ENCODE data around the gene STAT5B.
"Not testable (repeated sequence)": the region's sequence is repeated elsewhere in the genome, so short reads cannot be mapped to it uniquely, and the experiment has no call there.

The STAT5B gene

GRCh38 chr17:42244116-42244515 lies 32.1 kb downstream of the STAT5B start:
- not testable (repeated sequence) for H3K4me3 ChIP-seq (ENCODE audit: low read depth, low read length); H3K27me3 ChIP-seq (ENCODE audit: control insufficient read depth, insufficient read depth, low read length); H3K4me1 ChIP-seq (ENCODE audit: control insufficient read depth, insufficient read depth, low read length); H3K27ac ChIP-seq (ENCODE audit: low read depth, low read length); H3K9ac ChIP-seq (ENCODE audit: low read depth, low read length); H3K9me3 ChIP-seq (ENCODE audit: control insufficient read depth, insufficient read depth, low read length); H3K36me3 ChIP-seq (ENCODE audit: control insufficient read depth, insufficient read depth, low read length)

- no peaks in the 10 kb centered on the region for H3K36me3 ChIP-seq (ENCODE audit: control insufficient read depth, insufficient read depth, low read length)
- no peaks in the 10 kb centered on the region for H3K9me3 ChIP-seq (ENCODE audit: control insufficient read depth, insufficient read depth, low read length)
- no peaks in the 10 kb centered on the region; the same call in 1 of the 2 replicates for H3K4me1 ChIP-seq (ENCODE audit: control insufficient read depth, insufficient read depth, low read length)
- no peak overlapping the region for H3K9ac ChIP-seq (ENCODE audit: low read depth, low read length)
- no peak overlapping the region for H3K27ac ChIP-seq (ENCODE audit: low read depth, low read length)
- no peak overlapping the region for H3K4me3 ChIP-seq (ENCODE audit: low read depth, low read length)
- H3K27me3 ChIP-seq (ENCODE audit: control insufficient read depth, insufficient read depth, low read length): no peaks in the 10 kb centered on the region
These were observed 32.7 kb downstream of the STAT5B start for GRCh38 chr17:42243493-42243982.

GRCh38 chr17:42241871-42242270 lies 34.3 kb downstream of the STAT5B start:
- Histone ChIP-seq H3K4me1 (ENCODE audit: control insufficient read depth, insufficient read depth, low read length) (no peaks in the 10 kb centered on the region; the same call in 1 of the 2 replicates), H3K9ac (ENCODE audit: low read depth, low read length) (no peak overlapping the region), H3K9me3 (ENCODE audit: control insufficient read depth, insufficient read depth, low read length) (no peaks in the 10 kb centered on the region), H3K27me3 (ENCODE audit: control insufficient read depth, insufficient read depth, low read length) (no peaks in the 10 kb centered on the region), H3K4me3 (ENCODE audit: low read depth, low read length) (no peak overlapping the region), H3K27ac (ENCODE audit: low read depth, low read length) (no peak overlapping the region), H3K36me3 (ENCODE audit: control insufficient read depth, insufficient read depth, low read length) (no peaks in the 10 kb centered on the region)

DNA sequence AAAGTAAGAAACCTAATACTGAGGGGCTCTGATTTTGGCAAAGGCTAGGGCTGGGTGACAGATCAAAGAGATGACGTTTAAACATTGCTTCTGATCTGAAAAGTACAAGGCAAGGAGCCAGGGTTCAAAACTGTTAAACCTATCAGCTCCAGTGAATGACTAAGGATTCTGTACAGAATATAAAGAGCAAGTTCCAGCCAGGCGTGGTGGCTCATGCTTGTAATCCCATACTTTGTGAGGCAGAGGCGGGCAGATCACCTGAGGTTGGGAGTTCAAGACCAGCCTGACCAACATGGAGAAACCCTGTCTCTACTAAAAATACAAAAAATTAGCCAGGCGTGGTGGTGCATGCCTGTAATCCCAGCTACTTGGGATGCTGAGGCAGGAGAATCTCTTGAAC lies 35.3 kb downstream of the STAT5B start:
- not testable (repeated sequence) for H3K36me3 ChIP-seq (ENCODE audit: control insufficient read depth, insufficient read depth, low read length); H3K9me3 ChIP-seq (ENCODE audit: control insufficient read depth, insufficient read depth, low read length); H3K9ac ChIP-seq (ENCODE audit: low read depth, low read length); H3K27ac ChIP-seq (ENCODE audit: low read depth, low read length); H3K27me3 ChIP-seq (ENCODE audit: control insufficient read depth, insufficient read depth, low read length); H3K4me1 ChIP-seq (ENCODE audit: control insufficient read depth, insufficient read depth, low read length); H3K4me3 ChIP-seq (ENCODE audit: low read depth, low read length)

- Histone ChIP-seq H3K27ac (ENCODE audit: low read depth, low read length) (no peak overlapping the region), H3K4me3 (ENCODE audit: low read depth, low read length) (no peak overlapping the region), H3K4me1 (ENCODE audit: control insufficient read depth, insufficient read depth, low read length) (no peaks in the 10 kb centered on the region), H3K9me3 (ENCODE audit: control insufficient read depth, insufficient read depth, low read length) (no peaks in the 10 kb centered on the region), H3K9ac (ENCODE audit: low read depth, low read length) (no peak overlapping the region), H3K27me3 (ENCODE audit: control insufficient read depth, insufficient read depth, low read length) (no peaks in the 10 kb centered on the region), H3K36me3 (ENCODE audit: control insufficient read depth, insufficient read depth, low read length) (no peaks in the 10 kb centered on the region)
These were observed 36.0 kb downstream of the STAT5B start for GRCh38 chr17:42240201-42240600.

- not testable (repeated sequence) for H3K9me3 ChIP-seq (ENCODE audit: control insufficient read depth, insufficient read depth, low read length); H3K27me3 ChIP-seq (ENCODE audit: control insufficient read depth, insufficient read depth, low read length); H3K36me3 ChIP-seq (ENCODE audit: control insufficient read depth, insufficient read depth, low read length); H3K27ac ChIP-seq (ENCODE audit: low read depth, low read length); H3K4me3 ChIP-seq (ENCODE audit: low read depth, low read length); H3K9ac ChIP-seq (ENCODE audit: low read depth, low read length); H3K4me1 ChIP-seq (ENCODE audit: control insufficient read depth, insufficient read depth, low read length)
These were observed 36.6 kb downstream of the STAT5B start for GRCh38 chr17:42239576-42239975.

DNA sequence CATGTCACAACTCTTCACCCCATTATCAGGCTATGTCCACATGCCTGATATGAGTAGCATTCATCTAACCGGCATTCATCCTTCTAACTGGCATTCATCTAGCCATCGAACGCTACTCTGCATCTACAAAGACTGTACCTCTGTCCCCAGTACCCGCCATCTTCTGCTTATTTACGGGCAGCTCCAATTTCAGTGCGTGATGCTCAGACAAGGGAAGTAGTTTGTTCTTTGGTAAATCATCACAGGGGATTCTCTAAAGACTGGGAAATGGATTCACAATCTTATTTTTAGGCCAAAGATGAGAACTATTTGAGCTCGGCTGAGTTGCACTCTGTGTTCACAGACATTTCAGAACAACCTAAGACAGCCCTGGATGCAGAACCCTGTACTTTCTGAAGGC lies 39.4 kb downstream of the STAT5B start:
- Histone ChIP-seq H3K4me3 (ENCODE audit: low read depth, low read length) (no peak overlapping the region), H3K36me3 (ENCODE audit: control insufficient read depth, insufficient read depth, low read length) (no peaks in the 10 kb centered on the region), H3K27me3 (ENCODE audit: control insufficient read depth, insufficient read depth, low read length) (no peaks in the 10 kb centered on the region), H3K4me1 (ENCODE audit: control insufficient read depth, insufficient read depth, low read length) (no peaks in the 10 kb centered on the region), H3K9me3 (ENCODE audit: control insufficient read depth, insufficient read depth, low read length) (no peaks in the 10 kb centered on the region), H3K9ac (ENCODE audit: low read depth, low read length) (no peak overlapping the region), H3K27ac (ENCODE audit: low read depth, low read length) (no peak overlapping the region)

DNA sequence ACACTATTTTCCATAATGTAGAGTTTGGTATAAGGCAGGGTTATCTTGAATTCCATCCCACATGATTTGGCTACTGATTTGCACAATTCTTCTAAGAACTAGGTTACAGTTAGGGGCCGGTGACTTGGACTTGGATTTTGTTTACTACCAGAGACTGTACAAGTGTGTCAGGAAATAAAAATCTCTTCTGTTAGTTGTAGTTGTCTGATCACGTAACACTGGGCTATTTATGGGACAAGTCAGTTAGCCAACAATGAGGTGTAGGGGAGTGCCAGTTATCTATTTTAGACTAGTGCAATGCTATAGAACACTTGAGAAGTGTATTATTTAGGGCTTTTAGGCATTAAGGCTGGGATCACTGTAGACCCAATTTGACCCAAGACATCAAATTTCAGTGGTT lies 42.2 kb downstream of the STAT5B start:
- H3K4me3 ChIP-seq (ENCODE audit: low read depth, low read length): no peak overlapping the region
- no peaks in the 10 kb centered on the region for H3K27me3 ChIP-seq (ENCODE audit: control insufficient read depth, insufficient read depth, low read length)
- H3K36me3 ChIP-seq (ENCODE audit: control insufficient read depth, insufficient read depth, low read length): 0 out of 2 replicates have a peak, but pooled peaks cover 2% of the 10 kb centered on the region
- no peak overlapping the region for H3K27ac ChIP-seq (ENCODE audit: low read depth, low read length)
- H3K4me1 ChIP-seq (ENCODE audit: control insufficient read depth, insufficient read depth, low read length): no peaks in the 10 kb centered on the region
- H3K9me3 ChIP-seq (ENCODE audit: control insufficient read depth, insufficient read depth, low read length): no peaks in the 10 kb centered on the region
- H3K9ac ChIP-seq (ENCODE audit: low read depth, low read length): no peak overlapping the region

- Histone ChIP-seq H3K9ac (ENCODE audit: low read depth, low read length) (no peak overlapping the region), H3K9me3 (ENCODE audit: control insufficient read depth, insufficient read depth, low read length) (no peaks in the 10 kb centered on the region), H3K4me3 (ENCODE audit: low read depth, low read length) (no peak overlapping the region), H3K27me3 (ENCODE audit: control insufficient read depth, insufficient read depth, low read length) (no peaks in the 10 kb centered on the region), H3K36me3 (ENCODE audit: control insufficient read depth, insufficient read depth, low read length) (0 out of 2 replicates have a peak, but pooled peaks cover 2% of the 10 kb centered on the region), H3K4me1 (ENCODE audit: control insufficient read depth, insufficient read depth, low read length) (no peaks in the 10 kb centered on the region), H3K27ac (ENCODE audit: low read depth, low read length) (no peak overlapping the region)
These were observed 43.0 kb downstream of the STAT5B start for GRCh38 chr17:42233156-42233555.

DNA sequence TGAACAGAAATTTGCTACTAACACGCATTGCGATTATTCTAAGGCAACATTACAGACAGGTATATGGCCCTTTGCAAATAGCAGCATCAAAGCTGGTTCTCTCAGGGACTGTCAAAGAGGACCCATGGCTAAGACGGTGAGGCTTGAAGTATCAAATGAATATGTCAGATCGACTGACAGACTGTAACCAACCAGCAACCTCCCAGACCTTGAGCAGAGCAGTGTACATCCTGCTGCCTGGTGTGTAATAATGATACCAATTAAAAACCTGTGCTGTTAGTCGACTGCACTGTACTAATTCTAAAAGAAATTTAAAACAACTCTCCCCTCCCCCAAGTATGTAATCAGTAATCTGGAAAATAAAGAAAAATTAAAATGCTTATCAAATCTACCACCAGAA lies 46.0 kb downstream of the STAT5B start:
- no peaks in the 10 kb centered on the region for H3K9me3 ChIP-seq (ENCODE audit: control insufficient read depth, insufficient read depth, low read length)
- no peaks in the 10 kb centered on the region for H3K27me3 ChIP-seq (ENCODE audit: control insufficient read depth, insufficient read depth, low read length)
- no peak overlapping the region for H3K9ac ChIP-seq (ENCODE audit: low read depth, low read length)
- 0 out of 2 replicates have a peak, but pooled peaks cover 5% of the 10 kb centered on the region for H3K36me3 ChIP-seq (ENCODE audit: control insufficient read depth, insufficient read depth, low read length)
- no peak overlapping the region for H3K27ac ChIP-seq (ENCODE audit: low read depth, low read length)
- no peak overlapping the region for H3K4me3 ChIP-seq (ENCODE audit: low read depth, low read length)
- H3K4me1 ChIP-seq (ENCODE audit: control insufficient read depth, insufficient read depth, low read length): no peaks in the 10 kb centered on the region

DNA sequence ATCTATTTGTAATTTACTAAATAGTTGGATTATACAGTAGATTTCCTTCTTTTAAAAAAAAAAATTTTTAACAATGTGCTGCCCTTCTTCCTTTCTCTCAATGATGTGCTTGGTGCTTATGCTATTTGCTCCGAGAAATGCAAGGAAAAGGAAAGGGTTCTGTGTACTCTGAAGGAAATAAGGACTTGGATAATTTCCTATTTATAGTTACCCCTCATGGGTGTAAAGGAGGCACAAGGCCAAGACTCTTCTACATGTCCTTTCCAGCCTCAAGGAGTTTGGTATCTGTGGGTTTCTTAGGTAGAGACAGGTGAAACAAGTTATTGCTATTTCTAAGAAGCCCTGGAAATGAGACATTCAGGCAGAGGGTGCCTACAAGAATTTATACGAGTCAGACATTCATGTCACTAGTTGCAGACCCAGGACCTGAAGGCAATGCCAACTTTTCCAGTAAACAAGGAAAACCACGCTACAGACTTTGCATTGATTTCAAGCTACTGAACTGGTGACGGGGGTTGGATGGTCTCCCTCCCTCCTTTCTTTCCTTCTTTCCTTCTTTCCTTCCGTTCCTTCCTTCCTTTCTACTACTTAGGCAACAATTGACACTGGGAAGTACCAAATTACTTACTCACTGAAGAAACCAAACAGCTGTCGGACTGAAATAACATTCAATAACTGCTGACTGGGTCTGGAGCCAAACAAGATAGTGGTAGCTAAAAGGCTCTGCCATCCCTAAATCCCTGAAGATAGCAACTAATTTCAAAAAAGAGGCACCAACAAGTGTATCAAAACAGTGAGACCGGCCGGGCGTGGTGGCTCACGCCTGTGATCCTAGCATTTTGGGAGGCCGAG lies 48.1 kb downstream of the STAT5B start:
- H3K9me3 ChIP-seq (ENCODE audit: control insufficient read depth, insufficient read depth, low read length): no peaks in the 10 kb centered on the region
- H3K36me3 ChIP-seq (ENCODE audit: control insufficient read depth, insufficient read depth, low read length): peaks cover 18% of the 10 kb centered on the region
- H3K9ac ChIP-seq (ENCODE audit: low read depth, low read length): no peak overlapping the region
- H3K4me3 ChIP-seq (ENCODE audit: low read depth, low read length): no peak overlapping the region
- H3K27me3 ChIP-seq (ENCODE audit: control insufficient read depth, insufficient read depth, low read length): no peaks in the 10 kb centered on the region
- no peak overlapping the region for H3K27ac ChIP-seq (ENCODE audit: low read depth, low read length)
- H3K4me1 ChIP-seq (ENCODE audit: control insufficient read depth, insufficient read depth, low read length): no peaks in the 10 kb centered on the region

Data from HUES48 (cell line).